ENCODE data around the gene CFAP74.

DNA sequence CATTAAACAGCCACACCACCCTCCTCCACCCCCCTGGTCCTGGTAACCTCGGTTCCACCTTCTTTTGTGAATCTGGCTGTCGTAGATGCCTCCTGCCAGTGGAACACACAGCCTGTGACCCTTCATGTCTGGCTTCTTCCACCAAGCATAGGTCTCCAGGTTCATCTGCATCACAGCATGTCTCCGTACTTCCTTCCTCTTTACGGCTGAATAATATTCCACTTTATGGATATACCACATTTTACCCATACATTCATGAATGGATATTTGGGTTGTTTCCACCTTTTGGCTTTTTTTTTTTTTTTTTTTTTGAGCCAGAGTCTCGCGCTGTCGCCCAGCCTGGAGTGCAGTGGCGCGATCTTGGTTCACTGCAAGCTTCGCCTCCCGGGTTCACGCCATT, 100.4 kb downstream of the CFAP74 start:
- TF ChIP-seq, protein P1, sequence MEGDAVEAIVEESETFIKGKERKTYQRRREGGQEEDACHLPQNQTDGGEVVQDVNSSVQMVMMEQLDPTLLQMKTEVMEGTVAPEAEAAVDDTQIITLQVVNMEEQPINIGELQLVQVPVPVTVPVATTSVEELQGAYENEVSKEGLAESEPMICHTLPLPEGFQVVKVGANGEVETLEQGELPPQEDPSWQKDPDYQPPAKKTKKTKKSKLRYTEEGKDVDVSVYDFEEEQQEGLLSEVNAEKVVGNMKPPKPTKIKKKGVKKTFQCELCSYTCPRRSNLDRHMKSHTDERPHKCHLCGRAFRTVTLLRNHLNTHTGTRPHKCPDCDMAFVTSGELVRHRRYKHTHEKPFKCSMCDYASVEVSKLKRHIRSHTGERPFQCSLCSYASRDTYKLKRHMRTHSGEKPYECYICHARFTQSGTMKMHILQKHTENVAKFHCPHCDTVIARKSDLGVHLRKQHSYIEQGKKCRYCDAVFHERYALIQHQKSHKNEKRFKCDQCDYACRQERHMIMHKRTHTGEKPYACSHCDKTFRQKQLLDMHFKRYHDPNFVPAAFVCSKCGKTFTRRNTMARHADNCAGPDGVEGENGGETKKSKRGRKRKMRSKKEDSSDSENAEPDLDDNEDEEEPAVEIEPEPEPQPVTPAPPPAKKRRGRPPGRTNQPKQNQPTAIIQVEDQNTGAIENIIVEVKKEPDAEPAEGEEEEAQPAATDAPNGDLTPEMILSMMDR (IDR thresholded peaks at IDR 0.05; ENCODE audit: poor library complexity, severe bottlenecking): no peak
- TF ChIP-seq EZH2 (IDR thresholded peaks at IDR 0.05; ENCODE audit: borderline replicate concordance, insufficient read depth, low read length, poor library complexity, severe bottlenecking): no peak
- TF ChIP-seq, protein P2, sequence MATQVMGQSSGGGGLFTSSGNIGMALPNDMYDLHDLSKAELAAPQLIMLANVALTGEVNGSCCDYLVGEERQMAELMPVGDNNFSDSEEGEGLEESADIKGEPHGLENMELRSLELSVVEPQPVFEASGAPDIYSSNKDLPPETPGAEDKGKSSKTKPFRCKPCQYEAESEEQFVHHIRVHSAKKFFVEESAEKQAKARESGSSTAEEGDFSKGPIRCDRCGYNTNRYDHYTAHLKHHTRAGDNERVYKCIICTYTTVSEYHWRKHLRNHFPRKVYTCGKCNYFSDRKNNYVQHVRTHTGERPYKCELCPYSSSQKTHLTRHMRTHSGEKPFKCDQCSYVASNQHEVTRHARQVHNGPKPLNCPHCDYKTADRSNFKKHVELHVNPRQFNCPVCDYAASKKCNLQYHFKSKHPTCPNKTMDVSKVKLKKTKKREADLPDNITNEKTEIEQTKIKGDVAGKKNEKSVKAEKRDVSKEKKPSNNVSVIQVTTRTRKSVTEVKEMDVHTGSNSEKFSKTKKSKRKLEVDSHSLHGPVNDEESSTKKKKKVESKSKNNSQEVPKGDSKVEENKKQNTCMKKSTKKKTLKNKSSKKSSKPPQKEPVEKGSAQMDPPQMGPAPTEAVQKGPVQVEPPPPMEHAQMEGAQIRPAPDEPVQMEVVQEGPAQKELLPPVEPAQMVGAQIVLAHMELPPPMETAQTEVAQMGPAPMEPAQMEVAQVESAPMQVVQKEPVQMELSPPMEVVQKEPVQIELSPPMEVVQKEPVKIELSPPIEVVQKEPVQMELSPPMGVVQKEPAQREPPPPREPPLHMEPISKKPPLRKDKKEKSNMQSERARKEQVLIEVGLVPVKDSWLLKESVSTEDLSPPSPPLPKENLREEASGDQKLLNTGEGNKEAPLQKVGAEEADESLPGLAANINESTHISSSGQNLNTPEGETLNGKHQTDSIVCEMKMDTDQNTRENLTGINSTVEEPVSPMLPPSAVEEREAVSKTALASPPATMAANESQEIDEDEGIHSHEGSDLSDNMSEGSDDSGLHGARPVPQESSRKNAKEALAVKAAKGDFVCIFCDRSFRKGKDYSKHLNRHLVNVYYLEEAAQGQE (IDR thresholded peaks at IDR 0.05; ENCODE audit: borderline replicate concordance): no peak

Data from neural cell (in vitro differentiated cells).